Stimulated activated naive CD8-positive, alpha-beta T cell treated with anti-CD3 and anti-CD28 coated beads, Interleukin-15, Interleukin-2, amounts not matched to agents 100 ng/mL and 50 ng/mL, for 24 hours (primary cell): ENCODE measurements around the gene DOK3.

ENCODE experiments used
- H3K27ac Mint-ChIP-seq: one replicate; pipeline ENCODE4 v1.8.0; 2021; ENCODE audit warnings: mild to moderate bottlenecking, mixed read lengths
- H3K27me3 Mint-ChIP-seq: one replicate; pipeline ENCODE4 v1.8.0; 2021; ENCODE audit warnings: mixed read lengths
- H3K36me3 Mint-ChIP-seq: one replicate; pipeline ENCODE4 v1.8.0; 2021; ENCODE audit warnings: low read depth, mixed read lengths
- H3K4me1 Mint-ChIP-seq: one replicate; pipeline ENCODE4 v1.8.0; 2021; ENCODE audit warnings: low read depth, mixed read lengths
- H3K4me3 Mint-ChIP-seq: one replicate; pipeline ENCODE4 v1.8.0; 2021; ENCODE audit warnings: mild to moderate bottlenecking, mixed read lengths
- H3K9me3 Mint-ChIP-seq: one replicate; pipeline ENCODE4 v1.8.0; 2021; ENCODE audit warnings: mixed read lengths

DOK3 gene

DNA sequence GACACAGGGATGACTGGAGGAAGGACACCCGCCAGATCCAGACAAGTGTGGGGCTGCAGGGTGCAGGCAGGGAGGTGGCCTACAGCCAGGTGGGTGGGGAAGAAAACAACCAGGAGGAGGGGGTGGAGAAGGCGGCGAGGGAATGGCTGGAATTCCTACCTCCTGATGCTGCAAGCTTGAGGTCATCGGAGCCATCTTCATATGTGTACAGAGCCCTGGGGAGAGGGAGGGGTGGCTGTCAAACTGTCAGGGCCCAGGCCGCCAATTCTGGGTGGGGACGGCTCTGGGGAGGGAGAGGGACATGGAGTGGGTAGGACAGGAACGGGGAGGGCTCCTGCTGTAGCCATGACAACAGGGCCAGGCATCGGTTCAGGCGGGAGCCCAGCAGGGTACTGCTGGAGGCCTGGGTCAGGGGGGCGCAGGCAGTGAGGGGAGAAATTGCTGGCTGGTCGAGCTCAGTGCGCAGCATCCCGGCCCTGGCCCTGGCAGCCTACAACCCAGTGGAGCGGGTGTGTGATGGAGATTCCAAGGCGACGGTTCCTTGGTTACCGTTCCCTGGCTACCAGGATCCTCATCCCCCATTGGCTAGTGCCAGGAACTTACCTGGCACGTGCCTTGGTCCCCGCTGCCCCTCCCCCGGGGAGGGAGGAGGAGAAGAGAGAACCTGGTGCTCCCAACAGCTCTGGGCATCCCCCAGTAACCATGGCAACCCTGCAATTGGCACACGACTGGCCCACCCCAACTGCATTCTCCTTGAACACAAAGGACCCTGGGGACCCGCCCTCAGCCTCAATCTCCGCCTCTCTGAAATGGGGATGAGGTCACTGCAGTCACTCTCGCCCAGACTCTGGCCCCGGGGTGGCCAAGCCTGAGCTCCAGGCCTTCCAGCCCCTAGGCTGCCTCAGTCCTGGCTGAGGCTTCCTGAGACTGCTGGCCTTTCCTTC is 40.7 kb downstream of the DOK3 start:
- Mint-ChIP-seq H3K27me3 (no peaks in the 10 kb centered on the region), H3K27ac (no peak overlapping the region), H3K36me3 (peaks cover 26% of the 10 kb centered on the region), H3K4me3 (no peak overlapping the region), H3K4me1 (peaks cover 23% of the 10 kb centered on the region), H3K9me3 (no peaks in the 10 kb centered on the region)

DNA sequence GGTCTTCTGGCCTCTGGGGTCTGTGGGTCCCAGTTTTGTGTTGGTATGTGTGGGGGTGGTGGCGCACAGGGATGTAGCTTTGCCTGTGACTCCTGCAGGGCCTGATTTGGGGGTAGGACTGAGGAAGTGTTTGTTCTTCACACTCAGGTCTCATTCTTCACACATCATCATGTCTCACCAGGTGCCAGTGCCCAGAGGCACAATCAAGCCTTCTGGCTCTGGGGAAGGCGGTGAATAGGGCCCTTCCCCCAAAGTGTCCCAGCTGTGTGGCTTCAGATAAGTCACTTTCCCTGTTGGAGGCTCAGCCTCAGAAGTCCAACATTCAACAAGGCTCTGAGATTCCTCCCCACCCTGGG is 41.3 kb downstream of the DOK3 start:
- Mint-ChIP-seq H3K4me3 (no peak overlapping the region), H3K27ac (no peak overlapping the region), H3K36me3 (peaks cover 29% of the 10 kb centered on the region), H3K4me1 (peaks cover 21% of the 10 kb centered on the region), H3K9me3 (no peaks in the 10 kb centered on the region), H3K27me3 (no peaks in the 10 kb centered on the region)

- no peaks in the 10 kb centered on the region for H3K9me3 Mint-ChIP-seq
- no peak overlapping the region for H3K27ac Mint-ChIP-seq
- H3K36me3 Mint-ChIP-seq, result peaks cover 29% of the 10 kb centered on the region
- H3K4me1 Mint-ChIP-seq, result peaks cover 27% of the 10 kb centered on the region
- H3K4me3 Mint-ChIP-seq, result no peak overlapping the region
- H3K27me3 Mint-ChIP-seq, result no peaks in the 10 kb centered on the region
Measured at GRCh38 chr5:177467436-177467835, 42.2 kb downstream of the DOK3 start.

GRCh38 chr5:177466861-177467260 is 42.8 kb downstream of the DOK3 start:
- Mint-ChIP-seq H3K4me1 (peaks cover 29% of the 10 kb centered on the region), H3K36me3 (peaks cover 29% of the 10 kb centered on the region), H3K9me3 (no peaks in the 10 kb centered on the region), H3K27me3 (no peaks in the 10 kb centered on the region), H3K4me3 (no peak overlapping the region), H3K27ac (no peak overlapping the region)

DNA sequence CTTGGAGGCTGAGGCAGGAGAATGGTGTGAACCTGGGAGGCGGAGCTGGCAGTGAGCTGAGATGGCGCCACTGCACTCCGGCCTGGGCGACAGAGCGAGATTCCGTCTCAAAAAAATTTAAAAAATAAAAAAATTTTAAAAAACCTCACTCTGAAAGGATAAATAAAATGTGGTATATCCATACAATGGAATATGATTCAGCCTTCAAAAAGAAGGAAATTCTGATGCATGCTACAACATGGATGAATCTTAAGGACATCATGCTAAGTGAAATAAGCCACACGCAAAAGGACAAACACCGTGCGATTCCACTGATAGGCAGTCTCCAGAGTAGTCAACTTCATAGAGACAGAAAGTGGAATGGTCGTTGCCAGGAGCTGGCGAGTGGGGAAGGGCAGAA is 44.6 kb downstream of the DOK3 start:
- Mint-ChIP-seq H3K36me3 (peaks cover 35% of the 10 kb centered on the region), H3K4me3 (no peak overlapping the region), H3K4me1 (peaks cover 13% of the 10 kb centered on the region), H3K9me3 (no peaks in the 10 kb centered on the region), H3K27ac (no peak overlapping the region), H3K27me3 (no peaks in the 10 kb centered on the region)

- H3K27ac Mint-ChIP-seq, result peak overlapping the region; percentile 59
- H3K4me3 Mint-ChIP-seq, result no peak overlapping the region
- H3K27me3 Mint-ChIP-seq, result no peaks in the 10 kb centered on the region
- peaks cover 16% of the 10 kb centered on the region for H3K4me1 Mint-ChIP-seq
- no peaks in the 10 kb centered on the region for H3K9me3 Mint-ChIP-seq
- H3K36me3 Mint-ChIP-seq, result peaks cover 29% of the 10 kb centered on the region
Measured at GRCh38 chr5:177462021-177462670, 47.5 kb downstream of the DOK3 start.

GRCh38 chr5:177459819-177460628 is 49.6 kb downstream of the DOK3 start:
- Mint-ChIP-seq H3K27me3 (no peaks in the 10 kb centered on the region), H3K4me3 (no peak overlapping the region), H3K4me1 (peaks cover 26% of the 10 kb centered on the region), H3K9me3 (no peaks in the 10 kb centered on the region), H3K27ac (no peak overlapping the region), H3K36me3 (peaks cover 19% of the 10 kb centered on the region)

- no peak overlapping the region for H3K27ac Mint-ChIP-seq
- H3K27me3 Mint-ChIP-seq, result no peaks in the 10 kb centered on the region
- no peaks in the 10 kb centered on the region for H3K9me3 Mint-ChIP-seq
- peaks cover 26% of the 10 kb centered on the region for H3K4me1 Mint-ChIP-seq
- no peak overlapping the region for H3K4me3 Mint-ChIP-seq
- peaks cover 18% of the 10 kb centered on the region for H3K36me3 Mint-ChIP-seq
Measured at GRCh38 chr5:177459357-177459756, 50.3 kb downstream of the DOK3 start.

GRCh38 chr5:177458912-177459350 is 50.7 kb downstream of the DOK3 start:
- Mint-ChIP-seq H3K36me3 (peaks cover 18% of the 10 kb centered on the region), H3K4me3 (no peak overlapping the region)

GRCh38 chr5:177457852-177458681 is 51.6 kb downstream of the DOK3 start:
- no peaks in the 10 kb centered on the region for H3K9me3 Mint-ChIP-seq
- peaks cover 34% of the 10 kb centered on the region for H3K4me1 Mint-ChIP-seq
- peaks cover 15% of the 10 kb centered on the region for H3K36me3 Mint-ChIP-seq
- no peak overlapping the region for H3K27ac Mint-ChIP-seq
- no peak overlapping the region for H3K4me3 Mint-ChIP-seq
- no peaks in the 10 kb centered on the region for H3K27me3 Mint-ChIP-seq

More at GRCh38 chr5:177458912-177459350, 50.7 kb downstream of the DOK3 start:
- H3K4me1 Mint-ChIP-seq, result peaks cover 27% of the 10 kb centered on the region
- H3K27ac Mint-ChIP-seq, result no peak overlapping the region
- no peaks in the 10 kb centered on the region for H3K9me3 Mint-ChIP-seq
- H3K27me3 Mint-ChIP-seq, result no peaks in the 10 kb centered on the region

- Mint-ChIP-seq H3K36me3 (peaks cover 15% of the 10 kb centered on the region), H3K27ac (no peak overlapping the region), H3K27me3 (no peaks in the 10 kb centered on the region), H3K4me1 (peaks cover 32% of the 10 kb centered on the region), H3K9me3 (no peaks in the 10 kb centered on the region), H3K4me3 (peak overlapping the region; percentile 48)
Measured at GRCh38 chr5:177456976-177457851, 52.4 kb downstream of the DOK3 start.

DNA sequence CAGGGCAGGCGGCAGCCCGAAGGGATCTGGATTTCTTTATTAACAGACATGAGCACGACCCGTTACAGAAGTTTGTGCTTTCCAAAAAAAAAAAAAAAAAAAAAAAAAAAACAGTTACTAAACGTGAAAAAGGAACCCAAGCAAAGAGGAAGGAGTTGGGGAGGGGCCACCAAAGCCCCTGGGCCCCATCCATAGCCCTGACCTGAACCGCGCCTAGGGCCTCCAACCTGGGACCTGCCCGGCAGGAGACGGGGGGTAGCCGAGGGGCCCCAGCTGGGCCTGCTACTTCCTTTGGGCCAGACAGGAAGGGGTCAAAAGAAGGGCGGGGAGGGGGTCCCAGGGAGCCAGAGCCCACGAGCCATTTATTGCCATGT is 53.0 kb downstream of the DOK3 start:
- peaks cover 13% of the 10 kb centered on the region for H3K36me3 Mint-ChIP-seq
- no peaks in the 10 kb centered on the region for H3K9me3 Mint-ChIP-seq
- no peaks in the 10 kb centered on the region for H3K27me3 Mint-ChIP-seq
- H3K27ac Mint-ChIP-seq, result no peak overlapping the region
- peak overlapping the region; percentile 66 for H3K4me3 Mint-ChIP-seq
- H3K4me1 Mint-ChIP-seq, result peaks cover 32% of the 10 kb centered on the region

DNA sequence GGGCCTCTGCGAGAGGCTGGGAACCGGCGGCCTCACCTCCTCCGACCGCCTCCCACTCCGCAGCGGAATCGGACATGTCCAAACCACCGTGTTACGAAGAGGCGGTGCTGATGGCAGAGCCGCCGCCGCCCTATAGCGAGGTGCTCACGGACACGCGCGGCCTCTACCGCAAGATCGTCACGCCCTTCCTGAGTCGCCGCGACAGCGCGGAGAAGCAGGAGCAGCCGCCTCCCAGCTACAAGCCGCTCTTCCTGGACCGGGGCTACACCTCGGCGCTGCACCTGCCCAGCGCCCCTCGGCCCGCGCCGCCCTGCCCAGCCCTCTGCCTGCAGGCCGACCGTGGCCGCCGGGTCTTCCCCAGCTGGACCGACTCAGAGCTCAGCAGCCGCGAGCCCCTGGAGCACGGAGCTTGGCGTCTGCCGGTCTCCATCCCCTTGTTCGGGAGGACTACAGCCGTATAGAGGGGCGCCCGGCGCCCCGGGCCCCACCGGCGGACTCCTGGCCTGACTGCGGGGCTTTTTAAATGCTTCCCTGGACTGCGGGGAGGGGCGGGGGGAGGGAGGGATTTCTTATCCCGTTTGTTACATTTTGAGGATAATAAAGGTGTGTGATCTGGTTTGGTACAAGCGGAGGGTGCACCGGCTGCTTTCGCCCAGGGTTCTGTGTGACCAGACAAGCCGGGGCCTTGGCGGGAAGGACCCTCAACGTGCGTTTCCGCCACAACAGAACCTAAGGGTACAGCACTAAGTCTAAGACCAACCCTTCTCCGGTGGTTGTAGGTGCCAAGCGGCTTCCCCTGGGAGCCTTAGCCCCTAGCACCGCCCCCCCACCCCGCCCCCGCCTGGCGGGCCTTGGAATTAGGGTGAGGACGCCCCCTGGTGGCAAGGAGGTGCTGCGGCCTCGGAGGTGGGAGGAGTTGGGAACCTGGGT is 53.7 kb downstream of the DOK3 start:
- H3K4me3 Mint-ChIP-seq, result peak overlapping the region; percentile 87
- H3K27me3 Mint-ChIP-seq, result no peaks in the 10 kb centered on the region
- peak overlapping the region; percentile 90 for H3K27ac Mint-ChIP-seq
- H3K9me3 Mint-ChIP-seq, result no peaks in the 10 kb centered on the region
- H3K4me1 Mint-ChIP-seq, result peaks cover 32% of the 10 kb centered on the region
- peaks cover 9% of the 10 kb centered on the region for H3K36me3 Mint-ChIP-seq
